Measurements from ENCODE around the gene RTL10. TPM values are rescaled to one million over a fixed set of nuclear protein-coding genes. Genes with fewer than 3 reads are reported as not detected.

RTL10 gene
- total RNA-seq, 1 experiment from 2014 or later = 26.7 TPM

DNA sequence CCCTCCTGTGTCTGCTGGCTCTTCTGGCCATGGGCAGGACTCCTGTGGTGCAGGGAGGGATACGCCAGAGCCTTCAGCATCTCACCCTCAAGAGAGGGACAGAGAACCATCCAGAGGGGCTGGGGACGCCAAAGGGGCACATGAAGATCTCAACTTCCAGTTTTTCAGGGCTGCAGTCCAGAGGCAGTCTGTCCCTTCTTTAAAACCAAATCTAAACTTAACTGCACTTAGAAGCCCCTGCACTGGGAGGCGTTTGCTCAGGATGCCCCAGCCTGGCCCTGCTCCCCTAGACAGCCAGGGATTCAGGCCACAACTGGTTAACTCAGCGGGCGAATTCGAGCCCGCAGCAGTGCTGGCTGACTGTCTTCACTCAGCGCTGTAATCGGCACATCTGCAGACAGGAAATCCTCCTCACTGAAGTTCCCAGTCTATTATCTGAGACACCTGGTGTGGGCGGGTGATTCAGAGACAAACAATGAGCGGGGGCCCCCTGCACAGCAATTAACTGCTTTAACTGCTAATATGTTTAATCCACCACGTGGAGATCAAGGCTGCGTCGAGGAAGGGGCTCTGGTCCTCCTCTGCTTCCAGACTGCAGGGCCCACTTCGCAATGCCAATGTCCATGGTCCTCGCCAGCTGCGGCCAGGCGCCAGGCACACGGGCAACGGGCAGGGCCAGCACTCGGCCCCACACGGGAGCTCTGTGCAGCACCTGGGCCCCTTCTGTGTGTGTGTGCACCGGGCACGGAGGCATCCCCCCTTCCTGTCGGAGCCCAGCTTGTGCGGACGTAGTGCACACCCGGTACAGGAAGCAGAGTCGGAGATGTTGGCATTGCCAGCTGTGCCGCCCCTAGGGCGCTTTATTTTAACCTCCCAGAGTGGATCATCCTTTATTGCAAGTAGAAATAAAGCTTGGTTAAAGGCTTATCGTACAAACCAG, 36.9 kb upstream of the RTL10 start:
- no peaks in the 10 kb centered on the region for H3K9me3 ChIP-seq (ENCODE audit: control insufficient read depth, insufficient read depth, low read depth, low read length)
- H3K27ac ChIP-seq (ENCODE audit: low read length) = peak overlapping the region; percentile 84
- intact Hi-C loops (cut with micrococcal nuclease; ENCODE audit: unreplicated experiment) = no loop called here
- H3K27me3 ChIP-seq (ENCODE audit: control insufficient read depth, insufficient read depth, low read length) = no peaks in the 10 kb centered on the region
- CTCF ChIA-PET = interaction anchor here (1.1 kb wide), 1 partner anchor 161 kb away, joined by 4 read pairs; no protein-coding TSS in a partner anchor
- ATAC-seq (peak; percentile 78), DNase-seq (ENCODE audit: low read depth, low spot score) (no peak)
- H3K4me1 ChIP-seq (ENCODE audit: control insufficient read depth, insufficient read depth, low read length) = peaks cover 32% of the 10 kb centered on the region
- POLR2A ChIA-PET = no interaction called here
- H3K4me3 ChIP-seq (ENCODE audit: low read depth in 2 of 2, low read length in 2 of 2) = no peak overlapping the region
- TF ChIP-seq, protein P1, sequence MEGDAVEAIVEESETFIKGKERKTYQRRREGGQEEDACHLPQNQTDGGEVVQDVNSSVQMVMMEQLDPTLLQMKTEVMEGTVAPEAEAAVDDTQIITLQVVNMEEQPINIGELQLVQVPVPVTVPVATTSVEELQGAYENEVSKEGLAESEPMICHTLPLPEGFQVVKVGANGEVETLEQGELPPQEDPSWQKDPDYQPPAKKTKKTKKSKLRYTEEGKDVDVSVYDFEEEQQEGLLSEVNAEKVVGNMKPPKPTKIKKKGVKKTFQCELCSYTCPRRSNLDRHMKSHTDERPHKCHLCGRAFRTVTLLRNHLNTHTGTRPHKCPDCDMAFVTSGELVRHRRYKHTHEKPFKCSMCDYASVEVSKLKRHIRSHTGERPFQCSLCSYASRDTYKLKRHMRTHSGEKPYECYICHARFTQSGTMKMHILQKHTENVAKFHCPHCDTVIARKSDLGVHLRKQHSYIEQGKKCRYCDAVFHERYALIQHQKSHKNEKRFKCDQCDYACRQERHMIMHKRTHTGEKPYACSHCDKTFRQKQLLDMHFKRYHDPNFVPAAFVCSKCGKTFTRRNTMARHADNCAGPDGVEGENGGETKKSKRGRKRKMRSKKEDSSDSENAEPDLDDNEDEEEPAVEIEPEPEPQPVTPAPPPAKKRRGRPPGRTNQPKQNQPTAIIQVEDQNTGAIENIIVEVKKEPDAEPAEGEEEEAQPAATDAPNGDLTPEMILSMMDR (IDR thresholded peaks at IDR 0.05) = no peak
- TF ChIP-seq POLR2AphosphoS5 (IDR thresholded peaks at IDR 0.05; ENCODE audit: low read depth, low read length) = peak; percentile 7; the same call in 1 of the 2 replicates
- in situ Hi-C loops (cut with HindIII; ENCODE audit: low pct_unique_long_range_greater_than_20kb, low sequenced_read_pairs) = no loop called here
- BruUV-seq (replicated peaks) = no TSS peak
- H3K36me3 ChIP-seq (ENCODE audit: control insufficient read depth, insufficient read depth, low read length) = no peaks in the 10 kb centered on the region

DNA sequence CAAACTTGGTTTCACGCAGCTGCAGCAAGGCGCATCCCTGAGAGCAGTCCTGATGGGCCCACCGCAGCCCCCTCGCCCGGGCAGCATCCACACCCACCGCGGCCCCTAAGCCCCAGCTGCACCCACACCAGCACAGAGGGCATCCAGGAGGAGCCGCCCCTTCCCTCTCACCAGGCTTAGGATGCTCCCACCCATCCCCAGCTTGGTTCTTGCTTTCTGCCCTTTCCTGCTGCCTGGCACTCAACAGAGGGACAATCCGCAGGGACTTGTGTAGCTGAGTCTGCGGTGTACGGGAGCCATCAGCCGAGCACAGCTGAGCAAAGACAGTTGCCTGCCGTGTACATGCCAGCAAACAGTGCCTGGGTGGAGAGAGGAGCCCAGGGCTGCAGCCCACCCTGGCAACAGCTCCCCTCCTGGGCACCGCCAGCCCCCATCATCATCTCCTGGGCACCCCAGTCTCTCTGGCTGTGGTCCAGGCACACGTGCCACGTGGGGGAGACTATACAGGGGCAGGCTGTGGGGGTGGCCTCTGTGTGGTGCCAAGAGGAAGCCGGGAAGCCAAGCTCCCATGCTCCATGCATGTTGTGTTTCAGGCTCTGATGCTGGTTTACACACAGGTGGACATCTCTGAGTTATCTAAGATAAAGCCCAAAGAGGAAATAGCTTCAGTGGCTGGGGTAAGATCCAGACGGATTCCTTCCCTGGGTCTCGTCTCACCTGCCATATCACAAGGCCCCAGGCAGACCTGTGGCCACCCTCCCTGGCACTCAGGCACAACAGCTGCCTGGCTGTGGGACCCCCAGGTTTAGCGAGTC, 36.0 kb upstream of the RTL10 start:
- Histone ChIP-seq H3K4me3 (ENCODE audit: low read depth in 2 of 2, low read length in 2 of 2) (no peak overlapping the region), H3K27me3 (ENCODE audit: control insufficient read depth, insufficient read depth, low read length) (no peaks in the 10 kb centered on the region), H3K27ac (ENCODE audit: low read length) (peak overlapping the region; percentile 84), H3K9me3 (ENCODE audit: control insufficient read depth, insufficient read depth, low read depth, low read length) (no peaks in the 10 kb centered on the region), H3K4me1 (ENCODE audit: control insufficient read depth, insufficient read depth, low read length) (peaks cover 27% of the 10 kb centered on the region), H3K36me3 (ENCODE audit: control insufficient read depth, insufficient read depth, low read length) (no peaks in the 10 kb centered on the region)
- TF ChIP-seq SIN3A (IDR thresholded peaks at IDR 0.05; ENCODE audit: borderline replicate concordance, insufficient read depth, low read depth, low read length) = no peak
- no peak for TF ChIP-seq POLR2AphosphoS5 (IDR thresholded peaks at IDR 0.05; ENCODE audit: low read depth, low read length)
- TF ChIP-seq, protein P2, sequence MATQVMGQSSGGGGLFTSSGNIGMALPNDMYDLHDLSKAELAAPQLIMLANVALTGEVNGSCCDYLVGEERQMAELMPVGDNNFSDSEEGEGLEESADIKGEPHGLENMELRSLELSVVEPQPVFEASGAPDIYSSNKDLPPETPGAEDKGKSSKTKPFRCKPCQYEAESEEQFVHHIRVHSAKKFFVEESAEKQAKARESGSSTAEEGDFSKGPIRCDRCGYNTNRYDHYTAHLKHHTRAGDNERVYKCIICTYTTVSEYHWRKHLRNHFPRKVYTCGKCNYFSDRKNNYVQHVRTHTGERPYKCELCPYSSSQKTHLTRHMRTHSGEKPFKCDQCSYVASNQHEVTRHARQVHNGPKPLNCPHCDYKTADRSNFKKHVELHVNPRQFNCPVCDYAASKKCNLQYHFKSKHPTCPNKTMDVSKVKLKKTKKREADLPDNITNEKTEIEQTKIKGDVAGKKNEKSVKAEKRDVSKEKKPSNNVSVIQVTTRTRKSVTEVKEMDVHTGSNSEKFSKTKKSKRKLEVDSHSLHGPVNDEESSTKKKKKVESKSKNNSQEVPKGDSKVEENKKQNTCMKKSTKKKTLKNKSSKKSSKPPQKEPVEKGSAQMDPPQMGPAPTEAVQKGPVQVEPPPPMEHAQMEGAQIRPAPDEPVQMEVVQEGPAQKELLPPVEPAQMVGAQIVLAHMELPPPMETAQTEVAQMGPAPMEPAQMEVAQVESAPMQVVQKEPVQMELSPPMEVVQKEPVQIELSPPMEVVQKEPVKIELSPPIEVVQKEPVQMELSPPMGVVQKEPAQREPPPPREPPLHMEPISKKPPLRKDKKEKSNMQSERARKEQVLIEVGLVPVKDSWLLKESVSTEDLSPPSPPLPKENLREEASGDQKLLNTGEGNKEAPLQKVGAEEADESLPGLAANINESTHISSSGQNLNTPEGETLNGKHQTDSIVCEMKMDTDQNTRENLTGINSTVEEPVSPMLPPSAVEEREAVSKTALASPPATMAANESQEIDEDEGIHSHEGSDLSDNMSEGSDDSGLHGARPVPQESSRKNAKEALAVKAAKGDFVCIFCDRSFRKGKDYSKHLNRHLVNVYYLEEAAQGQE (IDR thresholded peaks at IDR 0.05; ENCODE audit: insufficient read depth in 1 of 2, low read depth in 2 of 2, low read length in 1 of 2) = no peak
- no peak for TF ChIP-seq TCF7L2 (IDR thresholded peaks at IDR 0.05; ENCODE audit: low read depth, low read length)
- TF ChIP-seq, protein P1 (IDR thresholded peaks at IDR 0.05) = no peak
- intact Hi-C loops (cut with micrococcal nuclease; ENCODE audit: unreplicated experiment) (no loop called here), in situ Hi-C loops (cut with HindIII; ENCODE audit: low pct_unique_long_range_greater_than_20kb, low sequenced_read_pairs) (no loop called here)
- no peak for ATAC-seq
- no TSS peak for BruUV-seq (replicated peaks)
- ChIA-PET CTCF (interaction anchor here (0.6 kb wide), 1 partner anchor 185 kb away, joined by 3 read pairs; no protein-coding TSS in a partner anchor), POLR2A (no interaction called here)
- DNase-seq (ENCODE audit: low read depth, low spot score) = no peak
